GM12872 (cell line): ENCODE measurements around the gene BCKDK.

ENCODE experiments used
- CTCF ChIP-seq: IDR thresholded peaks from 3 replicates; pipeline ENCODE4 v1.5.1; 2011; ENCODE audit warnings: low read depth, mild to moderate bottlenecking, low read length, moderate library complexity; ENCODE audit not compliant: insufficient read depth

BCKDK gene

GRCh38 chr16:31092330-31092729 is 15.9 kb upstream of the BCKDK start:
- TF ChIP-seq CTCF = no peak

- TF ChIP-seq CTCF = no peak
These were observed 15.0 kb upstream of the BCKDK start for GRCh38 chr16:31093132-31093703.

GRCh38 chr16:31094088-31094423 is 14.1 kb upstream of the BCKDK start:
- TF ChIP-seq CTCF = no peak

GRCh38 chr16:31094424-31095120 is 13.6 kb upstream of the BCKDK start, which contains the start of gene VKORC1:
VKORC1 (minus strand) TSS chr16:31094797; CDS start chr16:31094729, 68 bp downstream.
- TF ChIP-seq CTCF = no peak

- TF ChIP-seq CTCF = no peak
These were observed 8.1 kb upstream of the BCKDK start for GRCh38 chr16:31099860-31100638.

- peak; percentile 83 for TF ChIP-seq CTCF
These were observed 2.4 kb upstream of the BCKDK start for GRCh38 chr16:31105677-31106213.
